K562 (cell line): Measurements from ENCODE around the gene FOXO3. TPM values are rescaled to one million over a fixed set of nuclear protein-coding genes. Genes with fewer than 3 reads are reported as not detected.
A peak's percentile ranks its signal among the peaks of the same experiment; 100 is the strongest.

ENCODE experiments used
- CCAR2 ChIP-seq: fragments of 200-400 bp; formaldehyde crosslinking; IDR thresholded peaks from 2 replicates; pipeline ENCODE4 v1.6.1; 2017; ENCODE audit warnings: mild to moderate bottlenecking, low read depth, low read length
- CEBPG ChIP-seq, 3 experiments: fragments of 200-800 bp in 1 of 3; sonication (Bioruptor generic) in 1 of 3; sonication (generic) in 1 of 3; formaldehyde crosslinking in 1 of 3; IDR thresholded peaks in 2 of 3; conservative IDR thresholded peaks in 1 of 3; 2 replicates each; pipeline versions ENCODE4 v1.6.1 to v1.8.0; 2016 to 2022; ENCODE audit warnings: missing compliant biosample characterization in 2 of 3, missing genetic modification characterization in 2 of 3, mild to moderate bottlenecking in 1 of 3, missing genetic modification reagents in 1 of 3
- EP300 ChIP-seq: IDR thresholded peaks from 2 replicates; pipeline ENCODE4 v1.6.1; 2012; ENCODE audit warnings: low read length, improper control_type of control experiment
- NR3C1 ChIP-seq: sonication (generic); formaldehyde crosslinking; IDR thresholded peaks from 2 replicates; pipeline ENCODE4 v1.8.1; 2022; ENCODE audit warnings: missing genetic modification reagents
- PCBP1 ChIP-seq: fragments of 200-400 bp; formaldehyde crosslinking; IDR thresholded peaks from 2 replicates; pipeline ENCODE4 v1.6.1; 2018; ENCODE audit warnings: mild to moderate bottlenecking, low read depth, low read length; ENCODE audit not compliant: poor library complexity, severe bottlenecking
- POLR2AphosphoS5 ChIP-seq: IDR thresholded peaks from 2 replicates; pipeline ENCODE4 v1.6.1; 2011; ENCODE audit warnings: mild to moderate bottlenecking, low read depth, low read length, moderate library complexity; ENCODE audit not compliant: control insufficient read depth, insufficient read depth
- SAFB2 ChIP-seq: fragments of 200-400 bp; formaldehyde crosslinking; IDR thresholded peaks from 2 replicates; pipeline ENCODE4 v1.6.1; 2018; ENCODE audit warnings: borderline replicate concordance, low read length, low read depth, moderate library complexity; ENCODE audit not compliant: severe bottlenecking
- SOX6 ChIP-seq: fragments of 450-650 bp; IDR thresholded peaks from 2 replicates; pipeline ENCODE4 v1.6.1; 2014; ENCODE audit warnings: mild to moderate bottlenecking
- TAF1 ChIP-seq: IDR thresholded peaks from 2 replicates; pipeline ENCODE4 v1.6.1; 2011; ENCODE audit warnings: mild to moderate bottlenecking, low read length, moderate library complexity; ENCODE audit not compliant: insufficient read depth, control insufficient read depth, severe bottlenecking; ENCODE audit errors: extremely low read depth
- ZNF175 ChIP-seq: fragments of 200-800 bp; sonication (Bioruptor generic); IDR thresholded peaks from 2 replicates; pipeline ENCODE4 v1.6.1; 2016; ENCODE audit warnings: low read depth, mild to moderate bottlenecking, missing genetic modification characterization, missing compliant biosample characterization
- ZNF212 ChIP-seq: fragments of 450-650 bp; formaldehyde crosslinking; IDR thresholded peaks from 2 replicates; pipeline ENCODE4 v1.4.0; 2020; ENCODE audit warnings: mild to moderate bottlenecking
- ZNF780A ChIP-seq: fragments of 250-450 bp; sonication (Bioruptor Pico); IDR thresholded peaks from 2 replicates; pipeline ENCODE4 v1.5.0; 2021; ENCODE audit warnings: mild to moderate bottlenecking
- polyA plus RNA-seq, 8 experiments: library from polyadenylated mRNA; depleted of rRNA in 4 of 8; stranded (reverse) in 5 of 8; unstranded in 3 of 8; fragments of >200 nt; fragmentation: Nextera tagmentation in 2 of 8; fragmentation: Illumina TruSeq in 1 of 8; extraction: Ambion mirVana in 2 of 8; extraction: Trizol in 1 of 8; gene quantifications; 2 replicates each; pipeline versions ENCODE4 v1.2.1 to v1.2.3, GENCODE V29; 2011 to 2014; ENCODE audit warnings: inconsistent platforms in 1 of 8, missing spikeins in 1 of 8
- total RNA-seq, 7 experiments: library from RNA; depleted of rRNA in 6 of 7; stranded (reverse); fragments of >200 nt in 6 of 7; fragmentation: Illumina TruSeq in 2 of 7; extraction: Trizol in 2 of 7; gene quantifications; 2 replicates each; pipeline versions ENCODE4 v1.2.1 to v1.2.3, GENCODE V29; 2011 to 2021; ENCODE audit warnings: low replicate concordance in 1 of 7
- TF ChIP-seq, protein P1 (sequence below): fragments of 450-650 bp; IDR thresholded peaks from 2 replicates; pipeline ENCODE4 v1.6.1; 2016
- TF ChIP-seq, protein P2 (sequence below): IDR thresholded peaks from 3 replicates; pipeline ENCODE4 v1.6.1; 2011; ENCODE audit warnings: borderline replicate concordance, mild to moderate bottlenecking, moderate library complexity; ENCODE audit not compliant: insufficient read length; ENCODE audit errors: extremely low read depth
- TF ChIP-seq, protein P3 (sequence below): fragments of 250-450 bp; sonication (Bioruptor Pico); IDR thresholded peaks from 2 replicates; pipeline ENCODE4 v1.8.0; 2021; ENCODE audit warnings: moderate library complexity, mild to moderate bottlenecking, inconsistent platforms
- TF ChIP-seq, protein P4 (sequence below): fragments of 450-650 bp; formaldehyde crosslinking; IDR thresholded peaks from 2 replicates; pipeline ENCODE4 v1.4.0; 2020; ENCODE audit warnings: mild to moderate bottlenecking, mixed read lengths
- TF ChIP-seq, protein P5 (sequence below): fragments of 450-650 bp; IDR thresholded peaks from 2 replicates; pipeline ENCODE4 v1.6.1; 2017; ENCODE audit warnings: mild to moderate bottlenecking, moderate library complexity
- TF ChIP-seq, protein P6 (sequence below): fragments of 250-450 bp; sonication (Bioruptor Pico); IDR thresholded peaks from 2 replicates; pipeline ENCODE4 v1.5.0; 2020; ENCODE audit warnings: mild to moderate bottlenecking

Gene FOXO3
- total and polyA plus RNA-seq, 9 of the 15 experiments (the other 6 are each of a cell fraction or from before 2014, with no cell fraction given) = 3.0 to 14.6 (median 6.0) TPM

DNA sequence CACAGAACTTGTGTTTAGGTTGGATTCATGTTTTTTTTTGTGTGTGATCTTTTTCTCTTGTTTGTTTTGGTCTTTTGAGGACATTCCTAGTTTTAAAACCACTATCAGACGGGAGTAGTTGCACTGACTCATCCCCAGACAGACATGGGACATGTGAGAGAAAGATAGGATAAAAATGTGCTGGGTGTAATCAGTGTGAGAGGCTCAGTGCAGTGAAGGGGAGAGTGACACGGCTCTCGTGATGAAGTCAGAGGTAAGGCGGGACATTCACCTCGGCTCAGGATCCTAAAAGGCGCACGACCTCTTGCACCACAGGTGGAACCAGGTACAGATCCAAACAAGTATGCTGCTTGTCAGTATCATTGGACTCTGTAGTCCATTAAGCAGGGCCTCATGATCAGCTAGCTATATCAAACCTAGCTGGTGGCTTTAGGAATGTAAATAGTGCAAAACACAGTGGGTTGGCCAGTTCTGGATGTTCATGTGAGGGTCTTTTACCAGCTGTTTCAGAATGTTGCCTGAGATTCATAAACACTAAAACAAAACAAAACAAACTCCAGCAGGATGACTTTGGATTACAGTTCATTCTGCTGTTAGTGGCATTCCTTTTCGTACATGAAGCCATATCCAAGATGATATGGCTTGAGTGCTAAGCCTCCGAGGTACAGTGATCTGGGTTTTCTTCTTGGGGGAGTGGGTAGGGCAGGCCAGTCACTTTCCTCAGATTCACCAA is 18.0 kb downstream of the FOXO3 start (continued):
- TF ChIP-seq, protein P1, sequence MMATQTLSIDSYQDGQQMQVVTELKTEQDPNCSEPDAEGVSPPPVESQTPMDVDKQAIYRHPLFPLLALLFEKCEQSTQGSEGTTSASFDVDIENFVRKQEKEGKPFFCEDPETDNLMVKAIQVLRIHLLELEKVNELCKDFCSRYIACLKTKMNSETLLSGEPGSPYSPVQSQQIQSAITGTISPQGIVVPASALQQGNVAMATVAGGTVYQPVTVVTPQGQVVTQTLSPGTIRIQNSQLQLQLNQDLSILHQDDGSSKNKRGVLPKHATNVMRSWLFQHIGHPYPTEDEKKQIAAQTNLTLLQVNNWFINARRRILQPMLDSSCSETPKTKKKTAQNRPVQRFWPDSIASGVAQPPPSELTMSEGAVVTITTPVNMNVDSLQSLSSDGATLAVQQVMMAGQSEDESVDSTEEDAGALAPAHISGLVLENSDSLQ = peak; percentile 96
- TF ChIP-seq, protein P2, sequence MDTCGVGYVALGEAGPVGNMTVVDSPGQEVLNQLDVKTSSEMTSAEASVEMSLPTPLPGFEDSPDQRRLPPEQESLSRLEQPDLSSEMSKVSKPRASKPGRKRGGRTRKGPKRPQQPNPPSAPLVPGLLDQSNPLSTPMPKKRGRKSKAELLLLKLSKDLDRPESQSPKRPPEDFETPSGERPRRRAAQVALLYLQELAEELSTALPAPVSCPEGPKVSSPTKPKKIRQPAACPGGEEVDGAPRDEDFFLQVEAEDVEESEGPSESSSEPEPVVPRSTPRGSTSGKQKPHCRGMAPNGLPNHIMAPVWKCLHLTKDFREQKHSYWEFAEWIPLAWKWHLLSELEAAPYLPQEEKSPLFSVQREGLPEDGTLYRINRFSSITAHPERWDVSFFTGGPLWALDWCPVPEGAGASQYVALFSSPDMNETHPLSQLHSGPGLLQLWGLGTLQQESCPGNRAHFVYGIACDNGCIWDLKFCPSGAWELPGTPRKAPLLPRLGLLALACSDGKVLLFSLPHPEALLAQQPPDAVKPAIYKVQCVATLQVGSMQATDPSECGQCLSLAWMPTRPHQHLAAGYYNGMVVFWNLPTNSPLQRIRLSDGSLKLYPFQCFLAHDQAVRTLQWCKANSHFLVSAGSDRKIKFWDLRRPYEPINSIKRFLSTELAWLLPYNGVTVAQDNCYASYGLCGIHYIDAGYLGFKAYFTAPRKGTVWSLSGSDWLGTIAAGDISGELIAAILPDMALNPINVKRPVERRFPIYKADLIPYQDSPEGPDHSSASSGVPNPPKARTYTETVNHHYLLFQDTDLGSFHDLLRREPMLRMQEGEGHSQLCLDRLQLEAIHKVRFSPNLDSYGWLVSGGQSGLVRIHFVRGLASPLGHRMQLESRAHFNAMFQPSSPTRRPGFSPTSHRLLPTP = no peak
- TF ChIP-seq ZNF780A (CRISPR knock-in tag) (no peak), CEBPG (CRISPR knock-in tag; IDR thresholded peaks at IDR 0.05) (no peak), CEBPG (tag; conservative IDR thresholded peaks at IDR 0.05 in 1 of 2, IDR thresholded peaks at IDR 0.05 in 1 of 2) (no peak), NR3C1 (CRISPR knock-in tag) (no peak), ZNF212 (CRISPR knock-in tag) (no peak), ZNF175 (no peak), SOX6 (peak; percentile 90), PCBP1 (no peak), EP300 (peak; percentile 98), CCAR2 (no peak), TAF1 (no peak), SAFB2 (no peak), POLR2AphosphoS5 (peak; percentile 90)
- TF ChIP-seq, protein P3, sequence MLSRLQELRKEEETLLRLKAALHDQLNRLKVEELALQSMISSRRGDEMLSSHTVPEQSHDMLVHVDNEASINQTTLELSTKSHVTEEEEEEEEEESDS (CRISPR knock-in tag) = no peak
- TF ChIP-seq, protein P4, sequence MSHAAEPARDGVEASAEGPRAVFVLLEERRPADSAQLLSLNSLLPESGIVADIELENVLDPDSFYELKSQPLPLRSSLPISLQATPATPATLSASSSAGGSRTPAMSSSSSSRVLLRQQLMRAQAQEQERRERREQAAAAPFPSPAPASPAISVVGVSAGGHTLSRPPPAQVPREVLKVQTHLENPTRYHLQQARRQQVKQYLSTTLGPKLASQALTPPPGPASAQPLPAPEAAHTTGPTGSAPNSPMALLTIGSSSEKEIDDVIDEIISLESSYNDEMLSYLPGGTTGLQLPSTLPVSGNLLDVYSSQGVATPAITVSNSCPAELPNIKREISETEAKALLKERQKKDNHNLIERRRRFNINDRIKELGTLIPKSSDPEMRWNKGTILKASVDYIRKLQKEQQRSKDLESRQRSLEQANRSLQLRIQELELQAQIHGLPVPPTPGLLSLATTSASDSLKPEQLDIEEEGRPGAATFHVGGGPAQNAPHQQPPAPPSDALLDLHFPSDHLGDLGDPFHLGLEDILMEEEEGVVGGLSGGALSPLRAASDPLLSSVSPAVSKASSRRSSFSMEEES (CRISPR knock-in tag) = no peak
- TF ChIP-seq, protein P5, sequence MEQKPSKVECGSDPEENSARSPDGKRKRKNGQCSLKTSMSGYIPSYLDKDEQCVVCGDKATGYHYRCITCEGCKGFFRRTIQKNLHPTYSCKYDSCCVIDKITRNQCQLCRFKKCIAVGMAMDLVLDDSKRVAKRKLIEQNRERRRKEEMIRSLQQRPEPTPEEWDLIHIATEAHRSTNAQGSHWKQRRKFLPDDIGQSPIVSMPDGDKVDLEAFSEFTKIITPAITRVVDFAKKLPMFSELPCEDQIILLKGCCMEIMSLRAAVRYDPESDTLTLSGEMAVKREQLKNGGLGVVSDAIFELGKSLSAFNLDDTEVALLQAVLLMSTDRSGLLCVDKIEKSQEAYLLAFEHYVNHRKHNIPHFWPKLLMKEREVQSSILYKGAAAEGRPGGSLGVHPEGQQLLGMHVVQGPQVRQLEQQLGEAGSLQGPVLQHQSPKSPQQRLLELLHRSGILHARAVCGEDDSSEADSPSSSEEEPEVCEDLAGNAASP = no peak
- TF ChIP-seq, protein P6, sequence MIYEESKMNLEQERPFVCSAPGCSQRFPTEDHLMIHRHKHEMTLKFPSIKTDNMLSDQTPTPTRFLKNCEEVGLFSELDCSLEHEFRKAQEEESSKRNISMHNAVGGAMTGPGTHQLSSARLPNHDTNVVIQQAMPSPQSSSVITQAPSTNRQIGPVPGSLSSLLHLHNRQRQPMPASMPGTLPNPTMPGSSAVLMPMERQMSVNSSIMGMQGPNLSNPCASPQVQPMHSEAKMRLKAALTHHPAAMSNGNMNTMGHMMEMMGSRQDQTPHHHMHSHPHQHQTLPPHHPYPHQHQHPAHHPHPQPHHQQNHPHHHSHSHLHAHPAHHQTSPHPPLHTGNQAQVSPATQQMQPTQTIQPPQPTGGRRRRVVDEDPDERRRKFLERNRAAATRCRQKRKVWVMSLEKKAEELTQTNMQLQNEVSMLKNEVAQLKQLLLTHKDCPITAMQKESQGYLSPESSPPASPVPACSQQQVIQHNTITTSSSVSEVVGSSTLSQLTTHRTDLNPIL (CRISPR knock-in tag) = no peak
